Superior temporal gyrus (tissue), 1 donor: ENCODE results near the gene PIP5K1B.
"Not testable (repeated sequence)": the region's sequence is repeated elsewhere in the genome, so short reads cannot be mapped to it uniquely, and the experiment has no call there.

Source experiments
- DNase-seq: peaks from one replicate; pipeline ENCODE4 v3.0.0-alpha.2; 2016; ENCODE audit errors: extremely low spot score

PIP5K1B gene

GRCh38 chr9:68983522-68984424 lies 278.7 kb downstream of the PIP5K1B start:
- DNase-seq: no peak

GRCh38 chr9:68986949-68987348 lies 281.9 kb downstream of the PIP5K1B start:
- not testable (repeated sequence) for DNase-seq

GRCh38 chr9:68991457-68991856 lies 286.4 kb downstream of the PIP5K1B start:
- no peak for DNase-seq

- no peak for DNase-seq
Measured at GRCh38 chr9:68995776-68996175, 290.7 kb downstream of the PIP5K1B start.

GRCh38 chr9:68996462-68996861 lies 291.4 kb downstream of the PIP5K1B start:
- DNase-seq: no peak

GRCh38 chr9:68997666-68998065 lies 292.6 kb downstream of the PIP5K1B start:
- DNase-seq: no peak

GRCh38 chr9:68998385-68998784 lies 293.3 kb downstream of the PIP5K1B start:
- DNase-seq: no peak

GRCh38 chr9:68998812-68999211 lies 293.8 kb downstream of the PIP5K1B start:
- DNase-seq: no peak

- DNase-seq: peak; percentile 86
Measured at GRCh38 chr9:68999393-69000105, 294.5 kb downstream of the PIP5K1B start.

- no peak for DNase-seq
Measured at GRCh38 chr9:69001921-69002320, 296.9 kb downstream of the PIP5K1B start.

GRCh38 chr9:69003051-69003450 lies 298.0 kb downstream of the PIP5K1B start:
- no peak for DNase-seq

- no peak for DNase-seq
Measured at GRCh38 chr9:69004836-69005235, 299.8 kb downstream of the PIP5K1B start.

GRCh38 chr9:69009708-69010107 lies 304.7 kb downstream of the PIP5K1B start:
- no peak for DNase-seq

- DNase-seq: no peak
Measured at GRCh38 chr9:69012696-69013381, 307.8 kb downstream of the PIP5K1B start.

GRCh38 chr9:69013382-69013727 lies 308.3 kb downstream of the PIP5K1B start:
- no peak for DNase-seq

- no peak for DNase-seq
Measured at GRCh38 chr9:69014013-69014412, 309.0 kb downstream of the PIP5K1B start, which contains the start of gene PRKACG. PRKACG (minus strand) TSS chr9:69014113; CDS start chr9:69014092, 21 bp downstream.

- no peak for DNase-seq
Measured at GRCh38 chr9:69016191-69017096, 311.4 kb downstream of the PIP5K1B start.

GRCh38 chr9:69018737-69019136 lies 313.7 kb downstream of the PIP5K1B start:
- no peak for DNase-seq

- no peak for DNase-seq
Measured at GRCh38 chr9:69019808-69020207, 314.8 kb downstream of the PIP5K1B start.

- no peak for DNase-seq
Measured at GRCh38 chr9:69020301-69021145, 315.5 kb downstream of the PIP5K1B start.
